ENCODE results near the gene FADD. TPM values are rescaled to one million over a fixed set of nuclear protein-coding genes. Genes with fewer than 3 reads are reported as not detected.
"Not testable (repeated sequence)": the region's sequence is repeated elsewhere in the genome, so short reads cannot be mapped to it uniquely, and the experiment has no call there.

The FADD gene
- total RNA-seq, 1 donor from 2014 or later = 19.3 TPM

DNA sequence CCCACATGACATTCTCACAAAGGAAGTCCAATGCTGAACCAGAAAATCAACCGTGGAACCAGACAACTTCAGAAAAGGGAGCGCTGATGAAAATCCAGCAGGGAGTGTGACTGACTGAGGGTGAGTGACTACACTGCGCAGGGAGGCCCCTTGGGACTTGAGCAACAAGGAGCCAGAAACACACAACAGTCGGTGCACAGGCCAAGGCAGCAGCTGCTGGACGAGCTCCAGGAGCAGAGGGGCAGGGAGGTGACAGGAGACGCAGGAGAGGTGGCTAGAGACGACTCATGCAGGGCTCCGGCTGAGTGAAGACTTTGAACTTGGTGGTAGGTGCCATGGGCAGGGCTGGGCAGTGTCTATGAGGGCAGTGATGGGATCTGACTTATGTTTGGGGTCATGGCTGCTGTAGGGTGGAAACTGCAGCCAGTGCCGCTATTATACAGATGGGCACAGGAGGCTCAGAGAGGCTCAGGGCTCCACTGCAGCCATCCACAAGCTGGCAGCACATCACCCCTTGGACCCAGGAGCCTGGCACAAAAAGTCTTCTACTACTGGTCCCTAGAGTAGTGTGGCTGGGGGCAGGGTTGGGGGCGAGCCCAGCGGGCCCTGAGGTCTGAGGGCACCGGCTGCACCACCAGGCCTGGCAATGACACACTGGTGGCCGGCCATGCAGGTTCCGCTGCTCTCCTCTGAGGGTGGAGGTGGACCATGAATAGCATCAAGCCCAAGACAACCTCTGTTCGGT lies 10.3 kb upstream of the FADD start:
- H3K27ac Mint-ChIP-seq (ENCODE audit: unreplicated experiment) = no peak overlapping the region
- no peaks in the 10 kb centered on the region for H3K36me3 Mint-ChIP-seq (ENCODE audit: unreplicated experiment)
- DNase-seq (ENCODE audit: extremely low spot score, unreplicated experiment) = no peak
- no peaks in the 10 kb centered on the region for H3K9me3 Mint-ChIP-seq (ENCODE audit: unreplicated experiment)
- TF ChIP-seq, protein P1, sequence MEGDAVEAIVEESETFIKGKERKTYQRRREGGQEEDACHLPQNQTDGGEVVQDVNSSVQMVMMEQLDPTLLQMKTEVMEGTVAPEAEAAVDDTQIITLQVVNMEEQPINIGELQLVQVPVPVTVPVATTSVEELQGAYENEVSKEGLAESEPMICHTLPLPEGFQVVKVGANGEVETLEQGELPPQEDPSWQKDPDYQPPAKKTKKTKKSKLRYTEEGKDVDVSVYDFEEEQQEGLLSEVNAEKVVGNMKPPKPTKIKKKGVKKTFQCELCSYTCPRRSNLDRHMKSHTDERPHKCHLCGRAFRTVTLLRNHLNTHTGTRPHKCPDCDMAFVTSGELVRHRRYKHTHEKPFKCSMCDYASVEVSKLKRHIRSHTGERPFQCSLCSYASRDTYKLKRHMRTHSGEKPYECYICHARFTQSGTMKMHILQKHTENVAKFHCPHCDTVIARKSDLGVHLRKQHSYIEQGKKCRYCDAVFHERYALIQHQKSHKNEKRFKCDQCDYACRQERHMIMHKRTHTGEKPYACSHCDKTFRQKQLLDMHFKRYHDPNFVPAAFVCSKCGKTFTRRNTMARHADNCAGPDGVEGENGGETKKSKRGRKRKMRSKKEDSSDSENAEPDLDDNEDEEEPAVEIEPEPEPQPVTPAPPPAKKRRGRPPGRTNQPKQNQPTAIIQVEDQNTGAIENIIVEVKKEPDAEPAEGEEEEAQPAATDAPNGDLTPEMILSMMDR (IDR thresholded peaks at IDR 0.05) = no peak
- H3K27me3 Mint-ChIP-seq (ENCODE audit: unreplicated experiment) = peaks cover 10% of the 10 kb centered on the region
- H3K4me1 Mint-ChIP-seq (ENCODE audit: unreplicated experiment) = peaks cover 3% of the 10 kb centered on the region
- no peak overlapping the region for H3K4me3 Mint-ChIP-seq (ENCODE audit: unreplicated experiment)

DNA sequence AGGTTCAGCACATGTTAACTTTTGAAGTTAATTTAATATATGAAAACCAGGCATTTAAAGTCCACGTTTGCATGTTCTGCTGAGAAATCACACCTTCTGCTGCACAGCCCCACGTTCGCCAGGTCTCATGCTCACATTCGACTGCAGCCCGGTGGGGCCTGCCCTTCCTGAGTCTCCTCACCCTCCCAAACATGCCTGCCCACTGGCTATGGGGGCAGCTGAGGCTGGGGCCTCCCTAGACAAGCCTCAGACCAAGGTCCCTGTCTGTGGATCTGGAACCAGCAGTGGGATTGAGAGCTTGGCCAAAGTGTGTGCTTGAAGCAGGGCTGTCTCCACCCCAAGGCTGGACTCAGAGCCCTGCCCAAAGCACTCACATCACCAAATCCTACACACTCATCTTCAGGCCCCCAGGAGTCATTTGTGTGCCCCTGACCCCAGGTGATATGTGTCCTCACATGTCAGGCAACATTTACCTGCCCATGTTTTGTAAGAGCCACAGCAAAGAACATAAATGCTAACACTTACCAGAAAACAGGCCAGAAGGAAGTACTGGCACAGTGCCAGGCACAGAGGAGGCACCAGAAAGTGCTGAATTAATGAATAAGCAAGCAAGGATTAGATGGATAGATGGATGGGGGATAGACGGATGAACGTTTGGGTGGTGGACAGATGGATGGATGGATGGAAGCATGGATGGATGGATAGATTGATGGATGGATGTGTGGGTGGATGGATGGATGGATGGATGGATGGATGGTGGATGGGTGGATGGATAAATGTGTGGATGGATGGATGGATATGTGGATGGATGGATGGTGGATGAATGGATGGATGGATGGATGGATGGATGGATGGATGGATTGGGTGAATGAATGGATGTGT lies 9.4 kb upstream of the FADD start:
- Mint-ChIP-seq H3K27me3 (ENCODE audit: unreplicated experiment) (peaks cover 5% of the 10 kb centered on the region), H3K9me3 (ENCODE audit: unreplicated experiment) (no peaks in the 10 kb centered on the region), H3K27ac (ENCODE audit: unreplicated experiment) (no peak overlapping the region), H3K4me3 (ENCODE audit: unreplicated experiment) (no peak overlapping the region), H3K36me3 (ENCODE audit: unreplicated experiment) (no peaks in the 10 kb centered on the region), H3K4me1 (ENCODE audit: unreplicated experiment) (peaks cover 3% of the 10 kb centered on the region)
- TF ChIP-seq, protein P1 (IDR thresholded peaks at IDR 0.05) = no peak
- DNase-seq (ENCODE audit: extremely low spot score, unreplicated experiment) = no peak

DNA sequence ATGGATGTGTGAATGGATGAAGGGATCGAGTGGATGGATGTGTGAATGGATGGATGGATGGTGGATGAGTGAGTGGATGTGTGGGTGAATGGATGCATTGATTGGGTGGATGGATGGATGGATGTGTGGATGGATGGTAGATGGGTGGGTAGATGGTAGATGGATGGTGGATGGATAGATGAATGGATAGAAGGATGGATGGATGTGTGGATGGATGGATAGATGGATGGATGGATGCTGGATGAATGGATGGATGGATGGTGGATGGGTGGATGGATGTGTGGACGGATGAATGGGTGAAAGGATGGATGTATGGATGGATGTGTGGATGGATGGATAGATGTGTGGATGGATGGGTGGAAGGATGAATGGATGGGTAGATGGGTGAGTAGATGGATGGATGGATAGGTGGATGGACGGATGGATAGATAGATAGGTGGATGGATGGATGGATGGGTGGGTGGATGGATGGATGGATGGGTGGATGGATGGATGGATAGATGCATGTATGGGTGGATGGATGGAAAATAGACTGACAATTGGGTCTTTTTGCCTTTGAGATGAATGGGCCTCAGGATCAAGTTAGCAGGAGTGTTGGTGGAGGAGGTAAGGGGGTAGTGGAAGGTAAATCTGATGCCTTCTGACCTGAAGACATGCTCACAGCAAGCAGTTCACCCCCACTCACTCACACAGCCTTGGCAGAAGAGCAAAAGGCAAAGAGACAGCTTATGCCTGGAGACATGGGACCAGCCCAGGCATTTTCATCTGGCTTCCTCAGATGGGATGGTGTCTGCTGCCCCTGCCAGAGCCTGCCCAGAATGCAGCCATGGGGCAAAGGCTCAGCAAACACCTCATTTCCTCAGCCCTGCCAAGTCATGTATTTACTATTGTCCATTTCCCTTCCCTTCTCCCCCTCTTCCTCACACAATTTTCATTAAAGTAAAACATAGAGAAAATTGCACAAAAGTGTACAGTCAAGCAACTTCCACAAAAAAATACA lies 8.0 kb upstream of the FADD start:
- no peaks in the 10 kb centered on the region for H3K36me3 Mint-ChIP-seq (ENCODE audit: unreplicated experiment)
- no peak overlapping the region for H3K4me3 Mint-ChIP-seq (ENCODE audit: unreplicated experiment)
- peaks cover 11% of the 10 kb centered on the region for H3K27me3 Mint-ChIP-seq (ENCODE audit: unreplicated experiment)
- no peaks in the 10 kb centered on the region for H3K9me3 Mint-ChIP-seq (ENCODE audit: unreplicated experiment)
- H3K27ac Mint-ChIP-seq (ENCODE audit: unreplicated experiment) = no peak overlapping the region
- no peak for DNase-seq (ENCODE audit: extremely low spot score, unreplicated experiment)
- peaks cover 3% of the 10 kb centered on the region for H3K4me1 Mint-ChIP-seq (ENCODE audit: unreplicated experiment)
- TF ChIP-seq, protein P1 (IDR thresholded peaks at IDR 0.05) = no peak

DNA sequence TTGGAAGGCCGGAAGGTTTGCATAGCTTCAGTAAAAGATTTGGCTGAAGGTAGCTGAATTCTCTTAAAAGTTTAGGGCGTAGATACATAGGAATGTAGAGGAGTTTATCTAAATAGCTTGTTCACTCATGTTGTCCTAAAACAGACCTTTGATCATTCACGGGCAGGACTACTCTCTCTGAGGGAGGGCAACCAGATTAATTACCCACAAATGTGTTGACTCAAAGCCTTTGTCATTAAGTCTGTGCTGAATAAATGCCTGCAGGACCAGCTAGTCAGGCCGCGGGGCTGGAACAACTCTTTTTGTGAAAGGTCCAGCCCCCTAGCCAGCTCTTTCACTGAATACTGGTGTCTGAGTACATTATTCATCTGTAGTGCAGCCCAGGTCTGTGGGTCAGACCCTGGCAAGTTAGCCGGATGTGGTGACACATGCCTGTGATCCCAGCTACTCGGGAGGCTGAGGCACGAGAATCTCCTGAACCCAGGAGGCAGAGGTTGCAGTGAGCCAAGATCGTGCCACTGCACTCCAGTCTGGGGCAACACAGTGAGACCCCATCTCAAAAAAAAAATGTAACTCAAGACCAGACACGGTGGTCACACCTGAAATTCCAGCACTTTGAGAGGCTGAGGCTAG lies 2.8 kb upstream of the FADD start:
- Mint-ChIP-seq H3K27ac (ENCODE audit: unreplicated experiment) (no peak overlapping the region), H3K9me3 (ENCODE audit: unreplicated experiment) (no peaks in the 10 kb centered on the region), H3K36me3 (ENCODE audit: unreplicated experiment) (no peaks in the 10 kb centered on the region), H3K4me1 (ENCODE audit: unreplicated experiment) (peaks cover 16% of the 10 kb centered on the region), H3K4me3 (ENCODE audit: unreplicated experiment) (no peak overlapping the region), H3K27me3 (ENCODE audit: unreplicated experiment) (peaks cover 9% of the 10 kb centered on the region)
- TF ChIP-seq, protein P1 (IDR thresholded peaks at IDR 0.05) = no peak
- no peak for DNase-seq (ENCODE audit: extremely low spot score, unreplicated experiment)

DNA sequence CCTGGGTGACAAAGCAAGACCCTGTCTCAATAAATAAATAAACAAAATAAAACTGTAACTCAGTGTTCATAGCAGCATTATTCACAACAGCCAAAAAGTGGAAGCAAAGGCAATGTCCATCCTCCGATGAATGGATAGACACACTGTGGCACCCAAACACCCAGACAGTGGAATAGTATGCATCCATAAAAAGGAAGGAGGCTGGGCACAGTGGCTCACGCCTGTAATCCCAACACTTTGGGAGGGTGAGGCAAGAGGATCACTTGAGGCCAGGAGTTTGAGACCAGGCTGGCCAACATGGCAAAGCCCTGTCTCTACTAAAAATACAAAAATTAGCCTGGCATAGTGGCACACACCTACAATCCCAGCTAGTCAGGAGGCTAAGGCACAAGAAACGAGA lies 2.0 kb upstream of the FADD start:
- H3K4me3 Mint-ChIP-seq (ENCODE audit: unreplicated experiment); DNase-seq (ENCODE audit: extremely low spot score, unreplicated experiment); H3K27me3 Mint-ChIP-seq (ENCODE audit: unreplicated experiment); H3K36me3 Mint-ChIP-seq (ENCODE audit: unreplicated experiment); H3K9me3 Mint-ChIP-seq (ENCODE audit: unreplicated experiment); H3K27ac Mint-ChIP-seq (ENCODE audit: unreplicated experiment): not testable (repeated sequence)
- peaks cover 20% of the 10 kb centered on the region for H3K4me1 Mint-ChIP-seq (ENCODE audit: unreplicated experiment)
